IPS-20b (cell line): Measurements from ENCODE around the gene FFAR2.

Experiments
- H3K27ac ChIP-seq: one replicate; pipeline ENCODE4 v1.5.1; 2013; ENCODE audit warnings: low read length
- H3K27me3 ChIP-seq: 2 replicates; pipeline ENCODE4 v1.6.1; 2013; ENCODE audit warnings: mild to moderate bottlenecking, low read length, inconsistent platforms; ENCODE audit not compliant: insufficient read depth
- H3K36me3 ChIP-seq: 2 replicates; pipeline ENCODE4 v1.6.1; 2013; ENCODE audit warnings: low read depth, mild to moderate bottlenecking, inconsistent platforms, low read length, moderate library complexity; ENCODE audit not compliant: insufficient read depth
- H3K4me1 ChIP-seq: 2 replicates; pipeline ENCODE4 v1.6.1; 2013; ENCODE audit warnings: mild to moderate bottlenecking, control low read depth, inconsistent platforms, low read length, moderate library complexity; ENCODE audit not compliant: insufficient read depth
- H3K4me3 ChIP-seq: 2 replicates; pipeline ENCODE4 v1.5.1; 2013; ENCODE audit warnings: mild to moderate bottlenecking, low read length, inconsistent platforms
- H3K9ac ChIP-seq: 2 replicates; pipeline ENCODE4 v1.6.1; 2013; ENCODE audit warnings: low read depth, mild to moderate bottlenecking, inconsistent platforms, low read length, moderate library complexity
- H3K9me3 ChIP-seq: 2 replicates; pipeline ENCODE4 v1.6.1; 2013; ENCODE audit warnings: mild to moderate bottlenecking, low read depth, low read length, inconsistent platforms; ENCODE audit not compliant: insufficient read depth

Gene FFAR2

GRCh38 chr19:35478794-35479677, 31.0 kb downstream of the FFAR2 start:
- no peak overlapping the region for H3K4me3 ChIP-seq
- no peaks in the 10 kb centered on the region for H3K36me3 ChIP-seq
- H3K27me3 ChIP-seq, result no peaks in the 10 kb centered on the region
- H3K27ac ChIP-seq, result no peak overlapping the region
- no peaks in the 10 kb centered on the region for H3K4me1 ChIP-seq
- no peaks in the 10 kb centered on the region for H3K9me3 ChIP-seq
- H3K9ac ChIP-seq, result no peak overlapping the region

- Histone ChIP-seq H3K27me3 (0 out of 2 replicates have a peak, but pooled peaks cover 8% of the 10 kb centered on the region), H3K9me3 (no peaks in the 10 kb centered on the region), H3K9ac (no peak overlapping the region), H3K4me1 (no peaks in the 10 kb centered on the region), H3K36me3 (no peaks in the 10 kb centered on the region), H3K27ac (no peak overlapping the region), H3K4me3 (no peak overlapping the region)
Measured at GRCh38 chr19:35483089-35483488, 35.0 kb downstream of the FFAR2 start.

GRCh38 chr19:35484252-35485036, 36.4 kb downstream of the FFAR2 start:
- no peaks in the 10 kb centered on the region for H3K4me1 ChIP-seq
- no peaks in the 10 kb centered on the region for H3K36me3 ChIP-seq
- no peak overlapping the region for H3K27ac ChIP-seq
- no peak overlapping the region for H3K9ac ChIP-seq
- 0 out of 2 replicates have a peak, but pooled peaks cover 8% of the 10 kb centered on the region for H3K27me3 ChIP-seq
- no peak overlapping the region for H3K4me3 ChIP-seq
- H3K9me3 ChIP-seq, result no peaks in the 10 kb centered on the region

- Histone ChIP-seq H3K9ac (no peak overlapping the region), H3K27me3 (0 out of 2 replicates have a peak, but pooled peaks cover 17% of the 10 kb centered on the region), H3K4me1 (no peaks in the 10 kb centered on the region), H3K36me3 (no peaks in the 10 kb centered on the region), H3K9me3 (no peaks in the 10 kb centered on the region), H3K27ac (no peak overlapping the region), H3K4me3 (no peak overlapping the region)
Measured at GRCh38 chr19:35486268-35486708, 38.2 kb downstream of the FFAR2 start.

GRCh38 chr19:35487656-35488182, 39.7 kb downstream of the FFAR2 start:
- Histone ChIP-seq H3K36me3 (no peaks in the 10 kb centered on the region), H3K9me3 (no peaks in the 10 kb centered on the region), H3K4me1 (no peaks in the 10 kb centered on the region), H3K4me3 (no peak overlapping the region), H3K9ac (no peak overlapping the region), H3K27me3 (0 out of 2 replicates have a peak, but pooled peaks cover 17% of the 10 kb centered on the region), H3K27ac (no peak overlapping the region)

GRCh38 chr19:35488677-35489076, 40.6 kb downstream of the FFAR2 start:
- H3K9ac ChIP-seq, result no peak overlapping the region
- no peaks in the 10 kb centered on the region for H3K4me1 ChIP-seq
- 0 out of 2 replicates have a peak, but pooled peaks cover 17% of the 10 kb centered on the region for H3K27me3 ChIP-seq

GRCh38 chr19:35490364-35490763, 42.3 kb downstream of the FFAR2 start, which contains the start of gene KRTDAP:
Gene KRTDAP, minus strand, starts transcription at chr19:35490464. Its CDS starts 22 bp downstream, at chr19:35490442.
- H3K27ac ChIP-seq, result no peak within 1 kb of the TSS
- H3K9ac ChIP-seq, result no peak within 1 kb of the TSS
- 0 out of 2 replicates have a peak, but pooled peaks cover 17% of the 10 kb centered on the region for H3K27me3 ChIP-seq

More at GRCh38 chr19:35488677-35489076, 40.6 kb downstream of the FFAR2 start:
- Histone ChIP-seq H3K9me3 (no peaks in the 10 kb centered on the region), H3K4me3 (no peak overlapping the region), H3K27ac (no peak overlapping the region), H3K36me3 (no peaks in the 10 kb centered on the region)

GRCh38 chr19:35491836-35492360, 43.8 kb downstream of the FFAR2 start:
- no peak overlapping the region for H3K27ac ChIP-seq
- no peaks in the 10 kb centered on the region for H3K4me1 ChIP-seq
- H3K36me3 ChIP-seq, result peaks cover 1% of the 10 kb centered on the region; the same call in 1 of the 2 replicates
- no peak overlapping the region for H3K9ac ChIP-seq
- H3K9me3 ChIP-seq, result no peaks in the 10 kb centered on the region
- no peak overlapping the region for H3K4me3 ChIP-seq
- H3K27me3 ChIP-seq, result 0 out of 2 replicates have a peak, but pooled peaks cover 9% of the 10 kb centered on the region

More at GRCh38 chr19:35490364-35490763, 42.3 kb downstream of the FFAR2 start, which contains the start of gene KRTDAP:
- Histone ChIP-seq H3K9me3 (no peaks in the 10 kb centered on the region), H3K4me1 (no peaks in the 10 kb centered on the region), H3K4me3 (no peak within 1 kb of the TSS), H3K36me3 (no peaks in the 10 kb centered on the region)

- no peaks in the 10 kb centered on the region for H3K4me1 ChIP-seq
Measured at GRCh38 chr19:35493971-35494370, 45.9 kb downstream of the FFAR2 start.

GRCh38 chr19:35495107-35496064, 47.3 kb downstream of the FFAR2 start:
- Histone ChIP-seq H3K27me3 (0 out of 2 replicates have a peak, but pooled peaks cover 1% of the 10 kb centered on the region), H3K36me3 (peaks cover 35% of the 10 kb centered on the region), H3K4me1 (no peaks in the 10 kb centered on the region), H3K4me3 (no peak overlapping the region), H3K9me3 (no peaks in the 10 kb centered on the region), H3K9ac (no peak overlapping the region), H3K27ac (no peak overlapping the region)

More at GRCh38 chr19:35493971-35494370, 45.9 kb downstream of the FFAR2 start:
- Histone ChIP-seq H3K36me3 (peaks cover 21% of the 10 kb centered on the region), H3K4me3 (no peak overlapping the region), H3K27ac (no peak overlapping the region), H3K9me3 (no peaks in the 10 kb centered on the region), H3K9ac (no peak overlapping the region), H3K27me3 (0 out of 2 replicates have a peak, but pooled peaks cover 9% of the 10 kb centered on the region)
